PC-3 (cell line): Measurements from ENCODE around the gene RAD17. TPM values are rescaled to one million over a fixed set of nuclear protein-coding genes. Genes with fewer than 3 reads are reported as not detected.

Experiments
- ATAC-seq: fragments of 200-7000 bp; cut with Tn5 transposase; 2 replicates; pipeline ENCODE4 v1.9.1; 2020; ENCODE audit warnings: mild to moderate bottlenecking, moderate library complexity
- BruUV-seq: library from RNA; stranded (reverse); fragments of 400-500 nt; replicated peaks from 2 replicates; lab custom pipeline; 2021; lab: Mats Ljungman, UMichigan
- CTCF ChIA-PET: fragments of 300-600 bp; sonication (Branson Sonifier 250); formaldehyde crosslinking; loops from one replicate; lab custom pipeline; 2022; ENCODE audit warnings: antibody characterized with exemption; lab: Charles Lee
- POLR2A ChIA-PET: fragments of 300-600 bp; sonication (Branson Sonifier 250); formaldehyde crosslinking; loops from one replicate; lab custom pipeline; 2022; ENCODE audit warnings: antibody characterized with exemption; ENCODE audit not compliant: unreplicated experiment; lab: Charles Lee
- DNase-seq: peaks from one replicate; pipeline ENCODE4 v3.0.0-alpha.2; 2015
- H2AFZ ChIP-seq: fragments of 300-600 bp; sonication (generic); 2 replicates; pipeline ENCODE4 v1.6.0; 2016; ENCODE audit warnings: antibody characterized with exemption, low read length
- H3F3A ChIP-seq: fragments of 300-600 bp; sonication (generic); one replicate; pipeline ENCODE4 v1.6.0; 2017; ENCODE audit warnings: antibody characterized with exemption, low read length, control low read depth, mild to moderate bottlenecking; ENCODE audit not compliant: unreplicated experiment
- H3K27ac ChIP-seq: fragments of 300-600 bp; sonication (generic); 2 replicates; pipeline ENCODE4 v1.5.1; 2016; ENCODE audit warnings: mild to moderate bottlenecking, low read length
- H3K27me3 ChIP-seq: fragments of 300-600 bp; sonication (generic); 2 replicates; pipeline ENCODE4 v1.6.1; 2016; ENCODE audit warnings: low read length, mixed read lengths
- H3K36me3 ChIP-seq: fragments of 300-600 bp; sonication (generic); 2 replicates; pipeline ENCODE4 v1.6.1; 2016; ENCODE audit warnings: low read depth, mixed run types, low read length, mixed read lengths
- H3K4me1 ChIP-seq: fragments of 300-600 bp; sonication (generic); 2 replicates; pipeline ENCODE4 v1.5.1; 2016; ENCODE audit warnings: low read length; ENCODE audit not compliant: insufficient read depth
- H3K4me2 ChIP-seq: fragments of 300-600 bp; sonication (generic); 2 replicates; pipeline ENCODE4 v1.6.0; 2016; ENCODE audit warnings: low read length
- H3K4me3 ChIP-seq: fragments of 300-600 bp; sonication (generic); 2 replicates; pipeline ENCODE4 v1.5.1; 2016; ENCODE audit warnings: mild to moderate bottlenecking, low read length, mixed read lengths
- H3K79me2 ChIP-seq: fragments of 300-600 bp; sonication (generic); 2 replicates; pipeline ENCODE4 v1.6.1; 2017; ENCODE audit warnings: low read length, mixed read lengths
- H3K9ac ChIP-seq: fragments of 300-600 bp; sonication (generic); 2 replicates; pipeline ENCODE4 v1.6.0; 2016; ENCODE audit warnings: mild to moderate bottlenecking, low read length
- H3K9me2 ChIP-seq: fragments of 300-600 bp; sonication (generic); replicated peaks from 2 replicates; pipeline ENCODE4 v1.6.1; 2016; ENCODE audit warnings: mixed run types, low read length, mixed read lengths
- H3K9me3 ChIP-seq: fragments of 300-600 bp; sonication (generic); 2 replicates; pipeline ENCODE4 v1.6.1; 2016; ENCODE audit warnings: low read length, mixed read lengths
- H4K20me1 ChIP-seq: fragments of 300-600 bp; sonication (generic); 2 replicates; pipeline ENCODE4 v1.6.1; 2016; ENCODE audit warnings: low read length, mixed read lengths
- CTCF ChIP-seq: fragments of 300-600 bp; sonication (generic); conservative IDR thresholded peaks from 2 replicates; pipeline ENCODE4 v1.5.1; 2017; ENCODE audit warnings: antibody characterized with exemption, low read depth, mild to moderate bottlenecking, low read length
- EZH2 ChIP-seq: fragments of 300-600 bp; sonication (generic); IDR thresholded peaks from one replicate; pipeline ENCODE4 v1.6.1; 2017; ENCODE audit warnings: antibody characterized with exemption, mild to moderate bottlenecking, low read length; ENCODE audit not compliant: unreplicated experiment
- EZH2phosphoT487 ChIP-seq: fragments of 300-600 bp; sonication (generic); IDR thresholded peaks from 2 replicates; pipeline ENCODE4 v1.6.1; 2018; ENCODE audit warnings: mild to moderate bottlenecking, antibody characterized with exemption, low read length, borderline replicate concordance
- intact Hi-C: fragments of 100-400 bp; cut with micrococcal nuclease; formaldehyde crosslinking; loops from 2 replicates; pipeline ENCODE4 v1.9.0; 2023
- total RNA-seq: library from RNA; depleted of rRNA; stranded (reverse); fragments of >200 nt; gene quantifications from 2 replicates; pipeline ENCODE4 v1.2.3, GENCODE V29; 2014

The RAD17 gene
- total RNA-seq, 1 experiment from 2014 or later: 13.5 TPM

GRCh38 chr5:69364850-69365249, 4.8 kb upstream of the RAD17 start:
- no peak overlapping the region for H3K9ac ChIP-seq
- H3K4me3 ChIP-seq: no peak overlapping the region
- peaks cover 19% of the 10 kb centered on the region for H4K20me1 ChIP-seq
- H3K27me3 ChIP-seq: no peaks in the 10 kb centered on the region
- no TSS peak for BruUV-seq
- no peak for DNase-seq
- H3F3A ChIP-seq: no peaks in the 10 kb centered on the region
- H3K9me3 ChIP-seq: no peaks in the 10 kb centered on the region
- ATAC-seq: no peak
- peaks cover 76% of the 10 kb centered on the region for H3K79me2 ChIP-seq
- no peak overlapping the region for H3K4me2 ChIP-seq
- H3K4me1 ChIP-seq: 0 out of 2 replicates have a peak, but pooled peaks cover 8% of the 10 kb centered on the region
- POLR2A ChIA-PET: no interaction called here
- peaks cover 20% of the 10 kb centered on the region; the same call in 1 of the 2 replicates for H3K36me3 ChIP-seq
- intact Hi-C loops: loop anchor here (5.0 kb wide), 1 partner anchor 33 kb away; the partner anchor contains the start of gene CCDC125
- no peak for TF ChIP-seq CTCF
- TF ChIP-seq EZH2phosphoT487: no peak
- TF ChIP-seq EZH2: no peak
- CTCF ChIA-PET: interaction anchor here (1.3 kb wide), 1 partner anchor 271 kb away, joined by 3 read pairs; the partner anchor contains the start of gene SLC30A5
- H3K27ac ChIP-seq: no peak overlapping the region
- H2AFZ ChIP-seq: no peak overlapping the region
- no peaks in the 10 kb centered on the region for H3K9me2 ChIP-seq

- intact Hi-C loops: loop anchor here (2.0 to 5.0 kb wide), 2 partner anchors 35 to 275 kb away; partner anchors contain the start of gene CCDC125
- no peaks in the 10 kb centered on the region for H3F3A ChIP-seq
- ATAC-seq (no peak), DNase-seq (peak; percentile 4)
- H3K79me2 ChIP-seq: peaks cover 84% of the 10 kb centered on the region
- H3K27ac ChIP-seq: no peak overlapping the region
- H4K20me1 ChIP-seq: peaks cover 19% of the 10 kb centered on the region
- peak overlapping the region; percentile 100 for H3K4me3 ChIP-seq
- H3K9me3 ChIP-seq: no peaks in the 10 kb centered on the region
- peaks cover 16% of the 10 kb centered on the region; the same call in 1 of the 2 replicates for H3K4me1 ChIP-seq
- no TSS peak for BruUV-seq
- H3K27me3 ChIP-seq: no peaks in the 10 kb centered on the region
- H3K9me2 ChIP-seq: no peaks in the 10 kb centered on the region
- CTCF ChIA-PET: interaction anchor here (1.5 kb wide), 1 partner anchor 275 kb away, joined by 4 read pairs; no protein-coding TSS in a partner anchor
- H3K9ac ChIP-seq: peak overlapping the region; percentile 99
- TF ChIP-seq EZH2phosphoT487 (no peak), CTCF (peak; percentile 33; the same call in 1 of the 2 replicates), EZH2 (no peak)
- POLR2A ChIA-PET: no interaction called here
- no peak overlapping the region for H2AFZ ChIP-seq
- H3K36me3 ChIP-seq: peaks cover 20% of the 10 kb centered on the region; the same call in 1 of the 2 replicates
- H3K4me2 ChIP-seq: peak overlapping the region; percentile 91
These were observed 1.8 kb upstream of the RAD17 start for GRCh38 chr5:69367697-69368279.
